H7 (cell line): ENCODE data around the gene GSTA2. TPM values are rescaled to one million over a fixed set of nuclear protein-coding genes. Genes with fewer than 3 reads are reported as not detected.

Experiments used
- total RNA-seq: library from RNA; depleted of rRNA; stranded (reverse); fragments of >200 nt; shearing (Covaris generic); gene quantifications from 2 replicates; pipeline ENCODE4 v1.2.3, GENCODE V29; 2014; rRNA removed

The GSTA2 gene
- total RNA-seq, 1 experiment from 2014 or later: not detected

Other genes starting within 250 kb of the GSTA2 start
- 8.7 and 9.2 TPM in 2 replicates for gene TRAM2, start 186.4 kb downstream of the GSTA2 start, total RNA-seq
- gene TMEM14A, start 92.4 kb downstream of the GSTA2 start, total RNA-seq: 10.9 and 11.0 TPM in 2 replicates
- 0.70 and 0.94 TPM in 2 replicates for gene GSTA1, start 40.3 kb upstream of the GSTA2 start, total RNA-seq
- gene GSTA5, start 77.3 kb upstream of the GSTA2 start, total RNA-seq: not detected in 2 replicates
- not detected in 2 replicates for gene GSTA3, start 146.2 kb upstream of the GSTA2 start, total RNA-seq
- gene GSTA4, start 231.8 kb upstream of the GSTA2 start, total RNA-seq: 25.1 and 35.6 TPM in 2 replicates